Measurements from ENCODE around the gene SH2B2.

DNA sequence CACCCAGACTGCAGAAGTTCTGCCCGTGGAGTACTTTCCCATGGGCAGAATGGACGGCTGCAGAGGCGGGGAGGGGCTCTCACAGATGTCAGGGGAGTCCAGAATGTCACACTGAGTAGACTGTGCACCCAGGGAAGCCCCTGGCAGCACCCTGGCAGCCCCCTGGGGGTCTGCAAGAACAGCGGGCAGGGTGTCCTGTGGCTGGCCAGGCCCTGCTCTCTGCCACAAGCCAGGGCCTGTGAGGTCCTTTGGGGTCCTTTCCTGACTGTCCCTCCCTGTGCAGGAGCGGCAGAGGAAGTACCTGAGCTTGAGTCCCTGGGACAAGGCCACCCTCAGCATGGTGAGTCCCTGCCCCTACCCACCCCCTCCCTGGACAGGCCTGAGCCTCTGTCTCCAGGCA is 6.1 kb upstream of the SH2B2 start:
- TF ChIP-seq, protein P1, sequence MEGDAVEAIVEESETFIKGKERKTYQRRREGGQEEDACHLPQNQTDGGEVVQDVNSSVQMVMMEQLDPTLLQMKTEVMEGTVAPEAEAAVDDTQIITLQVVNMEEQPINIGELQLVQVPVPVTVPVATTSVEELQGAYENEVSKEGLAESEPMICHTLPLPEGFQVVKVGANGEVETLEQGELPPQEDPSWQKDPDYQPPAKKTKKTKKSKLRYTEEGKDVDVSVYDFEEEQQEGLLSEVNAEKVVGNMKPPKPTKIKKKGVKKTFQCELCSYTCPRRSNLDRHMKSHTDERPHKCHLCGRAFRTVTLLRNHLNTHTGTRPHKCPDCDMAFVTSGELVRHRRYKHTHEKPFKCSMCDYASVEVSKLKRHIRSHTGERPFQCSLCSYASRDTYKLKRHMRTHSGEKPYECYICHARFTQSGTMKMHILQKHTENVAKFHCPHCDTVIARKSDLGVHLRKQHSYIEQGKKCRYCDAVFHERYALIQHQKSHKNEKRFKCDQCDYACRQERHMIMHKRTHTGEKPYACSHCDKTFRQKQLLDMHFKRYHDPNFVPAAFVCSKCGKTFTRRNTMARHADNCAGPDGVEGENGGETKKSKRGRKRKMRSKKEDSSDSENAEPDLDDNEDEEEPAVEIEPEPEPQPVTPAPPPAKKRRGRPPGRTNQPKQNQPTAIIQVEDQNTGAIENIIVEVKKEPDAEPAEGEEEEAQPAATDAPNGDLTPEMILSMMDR (IDR thresholded peaks at IDR 0.05), result no peak
- TF ChIP-seq POLR2A (IDR thresholded peaks at IDR 0.05), result no peak
- no peak for TF ChIP-seq EP300 (IDR thresholded peaks at IDR 0.05)

All from tibial nerve (tissue), 4 donors.